NCI-H128 (cell line): ENCODE data around the gene GDA.

ENCODE experiments used
- DNase-seq: peaks from one replicate; lab custom pipeline; 2025; ENCODE audit not compliant: unreplicated experiment; lab: John Stamatoyannopoulos, UW

The GDA gene

DNA sequence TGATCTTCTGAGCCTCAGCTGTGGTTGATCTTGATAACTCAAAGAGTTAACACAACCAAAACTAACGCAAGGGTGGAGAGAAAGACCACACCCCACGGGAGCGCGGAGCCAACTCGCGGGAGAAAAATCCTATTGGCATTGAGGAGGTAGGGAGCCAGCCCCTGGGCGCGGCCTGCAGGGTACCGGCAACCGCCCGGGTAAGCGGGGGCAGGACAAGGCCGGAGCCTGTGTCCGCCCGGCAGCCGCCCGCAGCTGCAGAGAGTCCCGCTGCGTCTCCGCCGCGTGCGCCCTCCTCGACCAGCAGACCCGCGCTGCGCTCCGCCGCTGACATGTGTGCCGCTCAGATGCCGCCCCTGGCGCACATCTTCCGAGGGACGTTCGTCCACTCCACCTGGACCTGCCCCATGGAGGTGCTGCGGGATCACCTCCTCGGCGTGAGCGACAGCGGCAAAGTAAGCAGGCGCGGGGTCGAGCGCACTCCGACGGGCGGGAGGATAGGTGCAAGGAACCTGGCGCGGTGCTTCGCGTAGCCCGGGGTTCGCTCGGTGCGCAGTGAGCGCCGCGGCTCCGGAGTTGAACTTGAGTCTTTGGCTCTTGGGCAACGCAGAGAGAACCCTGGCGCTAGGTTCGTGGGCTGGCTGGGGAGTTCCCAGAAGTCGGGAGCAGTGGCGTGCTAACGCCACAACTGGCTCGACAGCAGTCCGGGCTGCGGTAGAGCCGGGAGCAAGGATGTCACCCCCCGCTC is at the start of gene GDA:
GDA (plus strand) TSS at position 210 of the 745 bp plus-strand sequence; CDS start at position 330, 120 bp downstream.
- no peak for DNase-seq

DNA sequence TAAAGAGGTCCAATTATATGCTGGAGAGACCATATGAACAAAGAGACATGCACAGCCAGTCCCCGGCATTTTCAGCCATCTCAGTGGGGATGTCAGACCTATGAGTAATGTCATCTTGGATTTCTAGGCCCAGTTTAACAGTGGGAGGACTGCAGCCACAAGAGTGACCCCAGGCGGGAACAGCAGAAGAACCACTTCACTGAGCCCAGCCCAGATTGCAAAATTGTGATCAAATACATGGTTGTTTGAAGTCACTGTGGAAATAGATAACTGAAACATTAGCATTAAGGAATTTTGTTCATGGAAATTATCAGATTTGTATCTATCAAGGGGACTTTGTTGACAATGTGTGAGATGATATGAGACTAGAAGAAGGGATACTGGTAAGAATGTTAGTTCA is 46.7 kb upstream of the GDA start:
- DNase-seq: no peak

DNA sequence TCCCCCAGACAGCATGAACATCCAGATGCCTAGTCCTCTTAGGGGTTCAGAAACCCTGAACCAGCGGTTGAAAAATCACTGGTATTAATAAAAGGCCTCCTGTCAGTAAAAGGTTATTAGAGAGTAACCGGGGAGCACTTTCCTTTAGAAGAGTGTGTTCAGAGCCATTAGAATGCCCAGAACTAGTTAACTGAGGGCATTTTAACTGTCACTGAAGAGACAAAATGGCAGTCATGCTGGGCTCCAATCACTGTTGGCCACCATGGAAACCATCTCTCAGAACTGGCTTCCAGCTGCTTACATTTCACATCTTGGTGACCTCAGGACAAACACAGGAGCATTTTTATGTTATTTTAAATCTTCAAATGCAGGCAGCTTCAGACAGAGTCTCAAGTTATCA is 36.2 kb upstream of the GDA start:
- DNase-seq: no peak

DNA sequence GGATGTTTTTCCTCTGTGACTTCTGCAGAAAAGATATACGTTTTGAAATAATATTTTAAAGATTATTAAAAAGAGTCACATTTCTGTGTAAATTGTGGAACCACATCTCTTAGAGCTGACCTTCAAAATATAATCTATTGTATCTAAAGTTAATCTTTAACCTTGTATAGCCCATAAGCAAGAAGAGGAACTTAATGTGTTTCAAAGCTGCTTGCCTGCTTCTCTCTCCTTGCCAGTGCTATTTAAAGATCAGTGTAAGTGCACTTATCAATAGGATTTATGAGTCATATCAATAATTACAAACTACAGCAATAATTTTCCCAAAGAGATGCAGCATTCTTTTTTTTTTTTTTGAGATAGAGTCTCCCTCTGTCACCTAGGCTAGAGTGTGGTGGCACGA is 29.4 kb upstream of the GDA start:
- DNase-seq: no peak

DNA sequence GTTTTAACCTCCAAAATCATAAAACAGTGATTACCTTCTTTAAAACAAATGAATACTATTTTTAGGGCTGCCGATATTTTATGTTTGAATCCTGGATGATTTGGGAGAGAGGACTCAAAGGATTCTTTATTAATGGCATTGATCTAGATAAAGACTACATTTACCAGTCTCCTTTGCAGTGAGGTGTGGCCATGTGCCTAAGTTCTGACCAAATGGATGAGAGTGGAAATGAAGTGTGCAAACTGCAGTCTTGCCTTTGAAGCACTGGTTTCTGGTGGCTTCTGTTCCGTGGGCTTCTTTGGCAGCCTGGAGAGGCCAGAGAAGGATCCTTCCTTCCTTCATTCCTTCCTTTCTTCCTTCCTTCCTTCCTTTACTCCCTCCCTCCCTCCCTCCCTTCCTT is 24.3 kb upstream of the GDA start:
- no peak for DNase-seq

DNA sequence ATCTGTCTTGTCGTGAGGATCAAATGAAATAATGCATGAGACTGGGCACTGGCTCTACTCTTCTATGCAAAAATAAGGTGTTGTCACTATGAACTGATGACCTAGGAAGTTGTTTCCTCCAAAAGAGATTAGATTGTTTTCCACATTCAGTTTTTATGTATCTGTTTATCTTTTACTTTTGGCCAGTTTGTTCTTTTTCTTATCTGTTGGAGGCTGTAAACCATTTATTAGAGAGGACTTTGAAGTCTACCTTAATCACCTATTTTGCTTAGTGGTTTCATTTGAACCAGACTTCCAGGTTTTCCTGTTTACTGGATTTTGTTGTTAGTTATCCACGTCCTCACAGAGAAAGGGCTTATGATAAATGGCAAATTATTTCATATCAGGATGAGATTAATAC is 21.5 kb upstream of the GDA start:
- DNase-seq: no peak

DNA sequence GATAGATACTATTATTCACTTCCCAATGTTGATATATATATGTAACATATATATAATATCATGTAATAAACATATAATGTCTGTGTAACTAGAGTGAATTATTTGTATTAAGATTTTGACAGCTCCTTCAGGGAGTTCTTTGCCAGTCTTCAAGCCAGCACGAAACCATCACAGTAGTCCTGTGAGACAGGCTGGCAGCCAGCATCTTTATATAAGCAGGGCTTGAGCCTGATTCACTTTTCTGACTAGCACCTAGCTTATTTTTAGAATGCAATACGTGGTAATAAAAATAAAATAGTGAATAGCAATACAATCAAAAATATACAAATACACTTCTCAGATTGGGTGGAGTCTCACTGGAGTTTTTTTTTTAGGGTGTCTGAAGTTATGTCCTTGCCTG is 20.7 kb upstream of the GDA start:
- no peak for DNase-seq

DNA sequence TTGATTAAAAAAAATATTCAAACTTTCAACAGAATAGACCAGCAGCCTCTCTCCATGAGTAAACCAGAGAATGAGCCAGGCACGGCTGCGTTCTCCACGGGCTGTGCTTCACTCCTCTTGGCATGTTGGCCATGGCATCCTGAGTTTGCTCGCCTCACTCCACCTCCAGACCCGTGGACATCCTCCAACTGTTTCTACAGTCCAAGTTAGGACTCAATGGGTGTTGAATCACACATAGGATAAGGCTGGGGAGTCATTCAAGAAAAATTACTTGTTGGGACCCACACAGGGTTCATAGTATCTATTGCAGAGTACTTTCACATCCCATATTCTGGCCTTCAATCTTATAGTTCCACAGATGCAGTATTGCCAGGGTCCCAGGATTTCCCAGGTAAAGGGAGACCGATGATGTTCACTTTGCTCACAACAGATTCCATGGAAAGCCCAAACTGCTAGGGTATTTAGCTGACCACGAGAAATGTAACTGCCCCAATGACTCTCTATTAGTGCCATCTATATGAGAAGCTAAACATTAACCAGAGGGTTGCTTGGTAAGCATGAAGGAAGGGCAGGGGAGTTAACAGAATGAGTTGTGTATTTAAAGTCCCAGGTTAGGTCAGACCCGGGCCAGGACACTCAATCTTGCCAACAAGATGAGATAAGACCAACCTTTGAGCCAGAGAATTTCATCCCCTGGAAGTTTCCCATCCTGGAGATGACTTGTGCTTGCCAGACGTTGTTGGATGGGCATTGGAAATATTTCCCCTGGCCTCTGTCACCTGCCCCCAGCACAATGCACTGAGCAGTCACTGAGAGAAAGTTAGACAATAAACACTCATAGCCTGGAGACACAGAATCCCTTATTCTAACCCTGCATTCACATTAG is 19.7 kb upstream of the GDA start:
- DNase-seq: no peak

DNA sequence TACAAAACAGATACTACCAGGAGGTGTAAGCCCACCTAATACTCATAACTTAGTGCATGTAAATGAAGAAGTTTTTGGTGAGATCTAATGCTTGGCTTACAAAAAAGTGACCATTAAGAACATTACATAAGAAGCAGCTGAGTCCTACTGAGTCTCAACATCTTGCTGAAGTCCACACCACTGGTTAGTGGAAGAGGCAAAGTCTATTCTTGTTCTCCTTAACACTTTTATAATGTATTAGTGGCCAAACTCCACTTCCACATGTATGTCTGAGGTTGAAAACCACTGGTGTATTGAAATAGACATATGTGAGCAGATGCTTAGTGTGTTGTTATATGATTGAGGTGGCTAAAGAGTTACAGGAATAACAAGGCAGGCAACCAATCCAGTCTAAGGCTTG is 18.9 kb upstream of the GDA start:
- no peak for DNase-seq

DNA sequence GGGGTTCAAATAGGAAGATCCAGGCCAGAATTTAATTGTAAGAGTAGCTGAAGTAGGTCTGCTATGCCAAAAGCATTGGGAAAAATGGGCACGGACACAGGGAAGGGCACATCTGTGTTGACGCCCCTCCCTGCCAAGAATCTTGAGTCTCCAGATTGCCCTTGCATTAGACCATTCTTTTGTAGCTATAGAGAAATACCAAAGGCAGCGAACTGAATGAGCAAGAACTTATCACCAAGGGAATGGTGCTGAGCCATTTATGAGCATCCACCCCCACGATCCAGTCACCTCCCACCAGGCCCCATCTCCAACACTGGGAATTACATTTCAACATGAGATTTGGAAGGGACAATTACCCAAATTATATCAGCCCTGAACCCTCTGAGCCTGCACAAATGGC is 18.0 kb upstream of the GDA start:
- no peak for DNase-seq

DNA sequence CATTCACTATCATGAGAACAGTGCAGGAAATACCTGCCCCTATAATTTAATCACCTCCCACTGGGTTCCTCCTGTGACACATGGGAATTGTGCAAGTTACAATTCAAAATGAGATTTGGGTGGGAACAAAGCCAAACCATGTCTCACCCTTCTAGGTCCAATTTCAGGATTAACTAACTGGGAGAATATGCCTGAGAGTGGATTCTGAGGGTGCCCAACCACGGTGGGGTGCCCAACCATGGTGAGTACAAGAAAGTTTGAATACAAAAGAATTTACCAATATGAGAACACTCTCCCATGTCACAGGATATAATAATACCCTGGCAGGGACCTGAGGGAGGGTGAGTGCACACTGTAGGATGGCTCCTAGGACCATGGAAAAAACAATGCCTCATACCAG is 17.2 kb upstream of the GDA start:
- DNase-seq: no peak

DNA sequence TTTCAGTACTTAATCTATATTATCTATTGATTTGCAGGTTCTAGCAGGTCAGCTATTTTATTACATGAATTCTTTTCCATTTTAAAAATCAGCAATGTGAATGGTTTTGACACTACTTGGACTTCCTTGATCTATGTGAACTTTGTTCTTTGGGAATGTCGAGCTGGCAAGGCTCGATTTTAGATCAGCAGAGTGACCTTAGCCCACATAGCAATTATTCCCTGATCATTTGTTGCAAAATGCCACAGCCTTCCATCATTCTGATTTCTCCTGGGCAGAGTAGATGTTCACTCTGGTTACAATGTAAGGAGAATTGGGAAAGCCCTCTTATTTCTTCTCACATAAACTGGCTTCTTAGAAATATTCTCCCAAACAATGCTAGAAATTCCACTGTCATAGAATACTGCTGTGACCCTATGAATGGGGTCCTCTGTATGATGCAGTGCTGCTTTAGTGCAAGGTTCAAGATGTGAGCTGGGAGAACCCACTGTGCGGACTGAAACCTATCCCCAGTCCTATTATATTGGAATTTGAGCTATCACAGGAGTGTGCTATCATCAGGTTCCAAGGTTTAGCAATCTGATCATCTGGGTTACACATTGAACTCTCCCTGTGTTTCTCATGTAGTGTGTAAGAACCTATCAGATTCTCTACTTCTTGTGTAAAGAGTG is 15.7 kb upstream of the GDA start:
- DNase-seq: no peak

DNA sequence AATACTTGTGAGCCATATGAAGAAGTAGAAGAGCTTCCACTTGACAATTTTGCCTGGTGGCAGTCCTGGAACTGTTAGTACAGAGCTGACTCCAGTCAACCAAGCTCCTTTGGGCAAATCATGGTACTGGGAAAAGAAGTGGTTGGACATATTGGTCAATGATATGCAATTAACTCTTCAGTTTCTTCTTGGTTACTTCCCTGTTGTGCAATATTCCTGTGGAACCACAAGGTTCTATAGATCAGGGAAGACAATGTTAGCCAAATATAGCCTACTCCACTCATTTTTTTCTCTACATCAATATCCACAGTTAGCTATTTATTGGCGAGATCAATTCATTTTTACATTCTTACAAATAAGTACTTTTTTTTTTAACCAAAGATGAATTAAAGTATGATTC is 14.4 kb upstream of the GDA start:
- no peak for DNase-seq

DNA sequence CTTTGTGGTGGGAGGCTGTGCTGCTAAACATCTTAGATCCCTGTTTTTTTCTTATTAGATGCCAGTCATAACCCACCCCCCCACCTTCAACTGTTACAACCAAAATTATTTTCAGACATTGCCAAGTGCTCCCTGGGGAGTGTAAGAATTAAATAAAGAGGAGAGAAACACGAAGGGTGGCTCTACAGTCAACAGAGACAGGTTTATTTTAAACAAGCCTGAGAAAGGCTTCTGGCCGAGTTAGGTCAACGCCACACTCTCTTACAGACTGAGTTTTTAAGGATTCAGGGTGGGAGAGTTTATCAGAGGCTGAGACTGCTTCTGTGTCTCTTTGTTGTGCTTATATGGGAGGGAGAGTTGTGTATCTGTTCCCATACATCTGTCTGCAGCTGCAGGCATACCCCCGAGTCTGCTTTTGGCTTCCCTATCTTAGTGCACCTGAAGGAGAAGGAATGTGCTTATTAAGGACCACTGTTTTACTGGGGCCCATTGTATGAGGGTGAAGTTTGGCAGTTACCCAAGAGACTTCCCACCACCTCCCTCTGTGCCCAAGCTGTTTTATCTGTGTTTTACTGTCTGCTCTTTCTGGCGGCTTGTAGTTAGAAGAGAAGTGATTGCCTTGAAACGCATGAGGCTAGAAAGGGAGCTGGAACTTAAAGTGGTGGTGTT is 11.4 kb upstream of the GDA start:
- DNase-seq: no peak

DNA sequence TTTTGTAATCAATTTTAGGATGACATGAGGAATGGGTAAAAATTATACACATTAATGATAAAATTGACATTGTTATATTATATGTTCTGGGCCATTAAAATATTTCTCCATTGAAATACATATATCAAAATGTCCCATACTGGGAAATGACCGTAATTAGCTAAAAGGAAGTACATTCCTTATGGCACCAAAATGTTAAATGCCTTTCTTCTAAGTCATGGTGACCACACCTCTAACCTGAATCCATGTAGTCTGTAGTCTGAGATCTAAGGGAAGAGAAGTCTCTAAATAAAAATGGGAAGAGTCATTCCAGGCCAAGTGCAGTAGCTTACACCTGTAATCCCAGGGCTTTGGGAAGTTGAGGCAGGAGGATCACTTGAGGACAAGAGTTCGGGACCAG is 10.0 kb upstream of the GDA start:
- no peak for DNase-seq

DNA sequence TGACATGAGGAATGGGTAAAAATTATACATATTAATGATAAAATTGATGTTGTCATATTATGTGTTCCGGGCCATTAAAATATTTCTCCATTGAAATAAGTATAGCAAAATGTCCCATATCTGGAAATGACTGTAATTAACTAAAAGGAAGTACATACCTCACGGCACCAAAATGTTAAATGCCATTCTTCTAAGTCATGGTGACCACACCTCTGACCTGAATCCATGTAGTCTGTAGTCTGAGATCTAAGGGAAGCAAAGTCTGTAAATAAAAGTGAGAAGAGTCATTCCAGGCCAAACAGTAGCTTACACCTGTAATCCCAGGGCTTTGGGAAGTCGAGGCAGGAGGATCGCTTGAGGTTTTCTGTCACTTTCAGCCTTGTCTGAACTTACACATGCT is 8.7 kb upstream of the GDA start:
- no peak for DNase-seq

DNA sequence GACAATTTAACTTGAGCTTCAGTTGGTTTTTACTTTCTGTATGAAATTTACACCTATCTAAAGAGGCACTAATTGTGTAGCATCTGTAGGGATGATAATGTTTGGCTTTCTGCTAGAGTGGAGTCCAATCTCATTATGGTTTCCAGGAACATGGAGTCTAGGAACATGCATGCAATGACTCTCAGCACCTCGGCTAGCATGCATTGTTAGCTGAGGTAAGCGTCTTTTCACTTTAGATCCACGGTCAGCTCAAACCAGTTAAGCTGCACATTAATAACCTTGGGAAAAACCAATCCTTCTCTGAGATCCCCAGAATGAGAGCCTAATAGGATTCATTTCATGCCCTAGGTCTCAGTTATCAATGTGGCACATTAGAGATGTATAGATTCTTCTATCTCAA is 7.8 kb upstream of the GDA start:
- no peak for DNase-seq

DNA sequence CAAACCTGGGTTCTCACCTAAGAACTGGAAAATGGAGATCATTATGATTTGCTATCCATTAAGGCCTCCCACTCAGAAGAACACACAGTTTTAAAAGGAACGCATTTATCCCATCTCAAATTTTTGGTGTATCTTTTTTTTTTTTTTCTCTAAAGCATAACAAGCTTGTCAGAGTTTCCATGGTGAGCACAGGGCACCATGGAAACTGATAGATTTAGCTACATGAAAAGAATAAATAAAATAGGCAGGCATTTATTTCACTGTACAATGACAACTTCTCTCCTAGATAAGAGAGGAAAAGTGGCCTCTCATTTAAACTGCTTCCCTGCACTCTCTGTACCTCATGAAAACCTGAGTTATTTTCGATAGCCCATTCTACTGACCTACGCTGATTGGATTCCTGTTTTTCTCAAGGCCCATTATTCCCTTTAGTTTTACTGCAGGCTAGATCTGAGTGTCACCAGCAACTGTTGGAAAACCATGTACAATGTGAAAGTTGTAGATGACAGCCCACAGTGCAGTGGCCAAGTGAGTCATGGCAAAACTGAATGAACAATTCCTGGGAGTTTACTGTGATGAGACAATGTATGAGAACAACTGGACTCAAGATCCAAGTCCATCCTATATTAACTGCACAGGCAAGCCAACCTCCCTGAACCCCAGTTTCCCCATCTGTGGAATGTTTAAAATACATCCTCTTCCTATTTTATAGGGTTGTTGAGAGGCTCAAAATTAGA is 4.3 kb upstream of the GDA start:
- no peak for DNase-seq

DNA sequence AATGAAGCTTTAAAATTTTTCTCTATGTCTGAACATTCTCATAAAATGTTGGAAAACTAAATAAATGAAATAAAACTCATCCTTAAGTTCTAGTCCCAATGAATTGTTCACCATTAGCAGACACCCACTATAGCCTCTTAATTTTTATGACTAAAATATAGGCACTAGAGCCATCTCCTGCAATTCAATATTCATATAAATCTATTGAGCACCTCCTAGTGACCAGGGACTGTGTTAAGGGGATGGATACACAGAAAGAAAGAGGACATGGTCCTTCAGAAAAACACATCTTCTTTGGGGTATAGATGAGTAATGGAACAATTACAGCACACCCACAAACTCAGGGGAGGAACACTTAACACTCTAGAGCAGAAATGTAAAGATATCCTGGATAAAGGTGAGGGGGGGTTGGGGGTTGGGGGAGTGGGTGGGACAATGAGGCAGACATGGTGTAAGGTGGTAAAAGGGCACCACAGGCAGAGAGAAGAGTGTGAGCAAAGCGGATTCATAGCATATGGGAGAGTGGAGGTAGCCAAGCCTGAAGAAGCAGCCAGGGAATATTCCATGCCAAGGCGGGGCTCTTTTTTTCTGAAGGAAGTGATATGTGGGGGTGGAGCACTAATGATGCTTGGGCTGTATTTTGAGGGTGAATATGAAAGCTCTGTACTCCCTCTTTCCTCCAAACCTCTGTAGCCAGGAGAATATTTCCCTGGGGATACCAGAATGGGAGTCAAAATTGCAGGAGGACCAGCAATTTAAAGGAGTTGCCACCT is 3.3 kb upstream of the GDA start:
- DNase-seq: no peak

DNA sequence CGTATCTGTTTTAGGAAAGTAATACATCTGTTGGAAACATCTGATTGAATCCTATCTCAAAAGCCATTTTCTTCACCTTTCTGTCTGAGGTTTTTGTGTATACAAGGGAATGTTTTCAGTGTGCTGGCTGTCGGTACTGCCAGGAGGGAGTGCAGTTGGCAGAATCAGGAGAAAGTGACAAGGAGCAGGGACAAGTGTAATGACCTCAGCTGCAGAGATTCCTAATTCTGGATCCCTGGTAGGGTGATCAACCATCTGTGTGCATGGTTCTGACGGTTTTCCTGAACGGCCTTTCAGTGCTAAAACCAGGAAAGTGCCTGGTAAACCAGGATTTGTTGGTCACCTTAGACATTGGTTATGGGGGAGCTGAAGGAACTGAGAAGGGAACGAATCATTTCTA is 1.6 kb upstream of the GDA start:
- no peak for DNase-seq
